CD4-positive, alpha-beta T cell (primary cell): ENCODE results near the gene NTM. TPM values are rescaled to one million over a fixed set of nuclear protein-coding genes. Genes with fewer than 3 reads are reported as not detected.

ENCODE experiments used
- ATAC-seq: fragments of 200-7000 bp; cut with Tn5 transposase; one replicate; pipeline ENCODE4 v1.10.0; 2022; ENCODE audit warnings: mild to moderate bottlenecking; ENCODE audit not compliant: poor library complexity
- CTCF ChIA-PET: fragments of 350-600 bp; sonication (Branson Sonifier 250); formaldehyde crosslinking; loops from one replicate; lab custom pipeline; 2021; ENCODE audit warnings: antibody characterized with exemption, inconsistent platforms; lab: Charles Lee
- POLR2A ChIA-PET: fragments of 350-600 bp; sonication (Branson Sonifier 250); formaldehyde crosslinking; loops from one replicate; lab custom pipeline; 2021; ENCODE audit warnings: antibody characterized with exemption, inconsistent platforms; lab: Charles Lee
- DNase-seq, 14 experiments: peaks; one replicate each; pipeline ENCODE4 v3.0.0-alpha.2; 2013 to 2020; ENCODE audit warnings: mixed read lengths in 2 of 14
- H3K27ac ChIP-seq, 2 donors: one replicate each; pipeline versions ENCODE4 v1.5.1 to v1.7.0; 2013; ENCODE audit warnings: low read length in 2 of 2, low read depth in 1 of 2, mild to moderate bottlenecking in 1 of 2
- H3K27me3 ChIP-seq, 2 experiments: 1 replicate in 1 of 2; 2 replicates in 1 of 2; pipeline versions ENCODE4 v1.6.1 to v1.7.0; 2013; ENCODE audit warnings: low read length in 2 of 2, control low read depth in 1 of 2, mild to moderate bottlenecking in 1 of 2, moderate library complexity in 1 of 2; ENCODE audit not compliant: insufficient read depth in 2 of 2, control insufficient read depth in 1 of 2
- H3K36me3 ChIP-seq: one replicate; pipeline ENCODE4 v1.6.1; 2013; ENCODE audit warnings: low read length, control low read depth; ENCODE audit not compliant: insufficient read depth
- H3K4me1 ChIP-seq: one replicate; pipeline ENCODE4 v1.6.1; 2013; ENCODE audit warnings: low read length, control low read depth; ENCODE audit not compliant: insufficient read depth
- H3K4me3 ChIP-seq: one replicate; pipeline ENCODE4 v1.5.1; 2013; ENCODE audit warnings: mild to moderate bottlenecking, low read length, moderate library complexity
- H3K9me3 ChIP-seq, 2 experiments: 1 replicate in 1 of 2; 2 replicates in 1 of 2; pipeline versions ENCODE4 v1.6.1 to v1.7.0; 2013; ENCODE audit warnings: low read length in 2 of 2, mild to moderate bottlenecking in 2 of 2, control low read depth in 1 of 2, moderate library complexity in 1 of 2; ENCODE audit not compliant: control insufficient read depth in 1 of 2, insufficient read depth in 1 of 2
- H3K27ac Mint-ChIP-seq: one replicate; pipeline ENCODE4 v1.8.0; 2020; ENCODE audit warnings: mixed read lengths
- H3K27me3 Mint-ChIP-seq: one replicate; pipeline ENCODE4 v1.8.0; 2021; ENCODE audit warnings: mixed read lengths
- H3K36me3 Mint-ChIP-seq: one replicate; pipeline ENCODE4 v1.8.0; 2021; ENCODE audit warnings: low read depth, mixed read lengths
- H3K4me1 Mint-ChIP-seq: one replicate; pipeline ENCODE4 v1.8.0; 2021; ENCODE audit warnings: low read depth, mixed read lengths
- H3K4me3 Mint-ChIP-seq: one replicate; pipeline ENCODE4 v1.8.0; 2020; ENCODE audit warnings: mild to moderate bottlenecking, mixed read lengths
- H3K9me3 Mint-ChIP-seq: one replicate; pipeline ENCODE4 v1.8.0; 2020; ENCODE audit warnings: mixed read lengths
- intact Hi-C, 2 experiments: fragments of 100-400 bp; cut with DNase I in 1 of 2; cut with micrococcal nuclease in 1 of 2; formaldehyde crosslinking; loops; one replicate each; pipeline versions ENCODE4 v1.15.1 to v1.9.0; 2023 to 2025; cut with DNase I, micrococcal nuclease
- total RNA-seq, 174 experiments: library from RNA in 2 of 174; stranded (reverse) in 2 of 174; gene quantifications; one replicate each; pipeline ENCODE4 v1.2.3 and lab custom pipeline; 2021 to 2026
- TF ChIP-seq, protein P1 (sequence below): fragments of 200-600 bp; IDR thresholded peaks from one replicate; pipeline ENCODE4 v1.8.0; 2022; ENCODE audit warnings: antibody characterized with exemption, mild to moderate bottlenecking

Gene NTM
- total RNA-seq, 2 experiments from 2014 or later = not detected

DNA sequence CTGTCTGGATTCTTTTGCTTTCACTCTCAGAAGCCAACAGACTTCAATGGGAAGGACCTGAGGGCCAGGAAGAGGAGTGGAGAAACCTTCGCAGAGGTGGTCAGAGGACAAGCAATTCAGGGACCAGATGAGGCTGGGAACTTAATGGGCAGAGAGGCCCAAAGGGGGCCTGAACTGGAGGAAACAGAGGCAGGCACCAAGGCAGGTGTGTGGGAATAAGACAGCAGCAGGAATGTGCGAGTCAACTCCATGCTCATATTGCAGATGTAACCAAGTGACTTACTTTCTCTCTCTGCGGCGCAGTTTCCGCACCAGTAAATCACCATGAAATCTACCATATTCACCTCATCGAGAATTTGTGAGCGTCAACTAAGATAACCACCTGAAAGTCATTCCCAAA lies 669.1 kb downstream of the NTM start:
- no peaks in the 10 kb centered on the region for H3K27me3 ChIP-seq
- no peaks in the 10 kb centered on the region for H3K4me1 Mint-ChIP-seq
- H3K27ac ChIP-seq = no peak overlapping the region
- no peak for DNase-seq
- TF ChIP-seq, protein P1, sequence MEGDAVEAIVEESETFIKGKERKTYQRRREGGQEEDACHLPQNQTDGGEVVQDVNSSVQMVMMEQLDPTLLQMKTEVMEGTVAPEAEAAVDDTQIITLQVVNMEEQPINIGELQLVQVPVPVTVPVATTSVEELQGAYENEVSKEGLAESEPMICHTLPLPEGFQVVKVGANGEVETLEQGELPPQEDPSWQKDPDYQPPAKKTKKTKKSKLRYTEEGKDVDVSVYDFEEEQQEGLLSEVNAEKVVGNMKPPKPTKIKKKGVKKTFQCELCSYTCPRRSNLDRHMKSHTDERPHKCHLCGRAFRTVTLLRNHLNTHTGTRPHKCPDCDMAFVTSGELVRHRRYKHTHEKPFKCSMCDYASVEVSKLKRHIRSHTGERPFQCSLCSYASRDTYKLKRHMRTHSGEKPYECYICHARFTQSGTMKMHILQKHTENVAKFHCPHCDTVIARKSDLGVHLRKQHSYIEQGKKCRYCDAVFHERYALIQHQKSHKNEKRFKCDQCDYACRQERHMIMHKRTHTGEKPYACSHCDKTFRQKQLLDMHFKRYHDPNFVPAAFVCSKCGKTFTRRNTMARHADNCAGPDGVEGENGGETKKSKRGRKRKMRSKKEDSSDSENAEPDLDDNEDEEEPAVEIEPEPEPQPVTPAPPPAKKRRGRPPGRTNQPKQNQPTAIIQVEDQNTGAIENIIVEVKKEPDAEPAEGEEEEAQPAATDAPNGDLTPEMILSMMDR = no peak
- no peaks in the 10 kb centered on the region for H3K27me3 Mint-ChIP-seq
- no peaks in the 10 kb centered on the region for H3K4me1 ChIP-seq
- ATAC-seq = no peak
- intact Hi-C loops = no loop called here
- H3K9me3 ChIP-seq = peaks cover 0 to 8% of the 10 kb centered on the region in 2 experiments
- no peak overlapping the region for H3K4me3 ChIP-seq
- no peaks in the 10 kb centered on the region for H3K9me3 Mint-ChIP-seq
- no peak overlapping the region for H3K27ac Mint-ChIP-seq
- H3K36me3 ChIP-seq = no peaks in the 10 kb centered on the region
- CTCF ChIA-PET = no interaction called here
- POLR2A ChIA-PET = no interaction called here
- H3K4me3 Mint-ChIP-seq = no peak overlapping the region
- H3K36me3 Mint-ChIP-seq = no peaks in the 10 kb centered on the region

DNA sequence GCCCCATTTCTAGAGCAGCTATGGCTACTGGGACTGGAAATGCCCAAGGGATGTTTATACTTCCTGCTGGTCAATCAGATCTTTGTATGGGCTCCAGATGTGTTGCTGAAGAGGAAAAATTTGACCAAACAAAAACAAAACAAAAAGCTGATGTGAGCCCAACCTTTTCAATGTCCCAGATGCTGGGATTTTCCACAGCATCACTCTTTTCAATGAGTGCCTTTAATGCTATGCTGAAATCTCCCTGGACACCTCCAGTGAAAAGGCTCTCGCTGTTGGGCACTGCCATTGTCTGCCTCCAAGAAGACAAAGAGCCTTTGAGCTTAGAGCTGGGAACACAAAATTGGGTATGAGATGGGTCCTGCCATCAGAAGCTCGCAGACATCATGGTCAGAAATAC lies 671.9 kb downstream of the NTM start:
- no peak overlapping the region for H3K4me3 ChIP-seq
- no peak for ATAC-seq
- no peak overlapping the region for H3K27ac ChIP-seq
- H3K4me1 ChIP-seq = no peaks in the 10 kb centered on the region
- Mint-ChIP-seq H3K9me3 (no peaks in the 10 kb centered on the region), H3K4me3 (no peak overlapping the region), H3K27me3 (no peaks in the 10 kb centered on the region), H3K36me3 (no peaks in the 10 kb centered on the region), H3K4me1 (no peaks in the 10 kb centered on the region), H3K27ac (no peak overlapping the region)
- CTCF ChIA-PET = no interaction called here
- TF ChIP-seq, protein P1 = no peak
- no peaks in the 10 kb centered on the region for H3K36me3 ChIP-seq
- intact Hi-C loops = no loop called here
- H3K27me3 ChIP-seq = no peaks in the 10 kb centered on the region
- no peak for DNase-seq
- POLR2A ChIA-PET = no interaction called here
- H3K9me3 ChIP-seq = peaks cover 0 to 8% of the 10 kb centered on the region in 2 experiments

DNA sequence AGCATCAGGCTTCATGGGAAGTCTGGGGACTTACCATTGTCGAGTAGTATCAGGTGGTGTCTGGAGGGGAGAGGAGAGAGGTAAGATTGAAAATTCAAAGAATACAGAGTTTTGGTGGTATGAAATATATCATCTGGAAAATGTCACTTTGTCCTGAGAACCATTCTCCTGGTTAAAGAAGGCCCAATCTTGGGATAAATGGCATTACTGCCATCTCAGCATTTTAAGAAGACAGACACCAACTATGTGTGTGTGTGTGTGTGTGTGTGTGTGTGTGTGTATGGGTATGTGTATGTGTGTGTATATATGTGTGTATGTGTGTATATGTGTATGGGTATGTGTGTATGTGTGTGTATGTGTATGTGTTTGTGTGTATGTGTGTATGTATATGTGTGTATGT lies 673.3 kb downstream of the NTM start:
- Mint-ChIP-seq H3K4me3 (no peak overlapping the region), H3K4me1 (no peaks in the 10 kb centered on the region), H3K9me3 (no peaks in the 10 kb centered on the region), H3K27me3 (no peaks in the 10 kb centered on the region), H3K36me3 (no peaks in the 10 kb centered on the region), H3K27ac (no peak overlapping the region)
- ChIA-PET POLR2A (no interaction called here), CTCF (no interaction called here)
- H3K27me3 ChIP-seq = no peaks in the 10 kb centered on the region
- no peak for DNase-seq
- H3K27ac ChIP-seq = no peak overlapping the region
- no peaks in the 10 kb centered on the region for H3K36me3 ChIP-seq
- peaks cover 0 to 4% of the 10 kb centered on the region in 2 experiments for H3K9me3 ChIP-seq
- no peak for ATAC-seq
- intact Hi-C loops = no loop called here
- H3K4me1 ChIP-seq = no peaks in the 10 kb centered on the region
- no peak overlapping the region for H3K4me3 ChIP-seq
- TF ChIP-seq, protein P1 = no peak
